Activated CD4-positive, alpha-beta T cell treated with anti-CD3 and anti-CD28 coated beads for 1 hour (primary cell): ENCODE results near the gene WNT7A.

Source experiments
- DNase-seq: peaks from one replicate; pipeline ENCODE4 v3.0.0-alpha.2; 2020

Gene WNT7A

DNA sequence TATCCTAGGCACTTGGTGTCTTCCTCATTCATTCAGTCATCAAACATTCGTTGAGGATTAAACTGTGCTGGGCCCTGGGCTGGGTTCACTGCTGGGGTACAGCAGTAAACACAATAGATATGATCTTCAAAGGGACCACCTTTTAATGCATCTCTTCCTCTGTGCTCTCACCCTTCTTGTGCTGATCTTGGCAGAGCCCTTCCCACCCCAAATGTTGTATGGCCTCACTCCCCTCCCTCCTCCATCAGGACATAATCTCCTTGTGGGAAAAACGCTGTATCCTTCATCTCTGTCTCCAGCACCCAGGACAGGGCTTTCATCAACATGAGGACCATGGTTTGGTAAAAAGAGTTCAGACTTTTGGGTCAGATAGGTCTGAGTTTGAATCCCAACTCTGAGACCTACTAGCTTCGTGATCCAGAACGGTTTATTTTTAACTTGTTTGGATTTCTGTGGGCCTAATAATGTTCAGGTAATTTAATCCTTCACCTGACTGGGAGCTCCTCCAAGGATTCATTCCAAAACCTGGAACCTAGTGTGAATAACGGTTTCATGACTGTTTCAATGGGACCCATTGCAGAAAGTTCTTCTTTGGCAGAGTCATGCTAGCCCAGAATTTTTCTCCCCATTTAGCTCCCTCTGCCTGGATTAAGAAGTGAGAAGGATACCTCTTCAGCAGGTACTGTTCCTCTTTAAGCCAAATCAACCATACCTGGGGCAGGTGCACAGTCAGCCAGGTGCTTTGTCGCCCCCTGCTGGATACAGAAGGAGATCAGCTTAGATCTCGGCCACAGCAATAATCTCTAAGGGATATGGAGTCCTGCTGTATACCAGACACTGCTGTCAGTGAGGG is 5.2 kb upstream of the WNT7A start:
- peak; percentile 54 for DNase-seq

DNA sequence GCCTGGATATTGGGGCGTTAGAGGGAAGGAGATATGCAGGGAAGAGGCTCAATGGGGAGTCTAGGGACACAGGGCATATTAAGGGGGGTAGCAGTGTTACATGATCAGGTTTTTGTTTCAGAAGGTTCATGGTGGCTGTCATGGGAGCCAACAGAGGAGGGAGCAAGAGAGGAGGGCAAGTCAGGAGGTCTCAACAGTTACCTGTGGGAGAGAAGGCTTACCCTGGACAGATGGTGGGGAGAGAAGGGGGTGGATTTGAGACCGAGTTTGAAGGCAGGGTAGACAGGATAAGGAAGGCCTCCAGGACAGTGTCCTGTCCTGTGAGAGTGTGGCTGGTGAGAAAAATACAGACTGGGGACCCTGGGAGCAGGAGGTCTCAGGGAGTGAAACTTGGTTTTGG is 3.8 kb upstream of the WNT7A start:
- no peak for DNase-seq

DNA sequence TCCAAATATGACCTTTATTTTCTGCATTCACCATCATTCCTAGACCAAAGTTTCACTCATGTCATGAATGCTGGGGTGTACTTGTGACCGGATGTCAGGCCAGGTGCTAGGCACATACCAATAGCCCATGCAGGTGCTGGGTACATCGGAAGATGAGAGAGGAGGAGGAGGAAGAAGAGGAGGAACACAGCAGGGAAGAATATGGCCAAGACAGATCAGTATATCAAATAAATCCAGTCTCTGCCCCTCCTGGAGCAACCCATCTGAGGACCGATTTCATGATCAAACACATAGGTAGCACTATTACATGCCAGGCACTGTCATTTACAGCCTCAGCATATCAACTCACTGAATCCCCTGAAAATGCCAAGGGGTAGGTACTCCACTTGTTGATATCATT is 3.0 kb upstream of the WNT7A start:
- DNase-seq = no peak

DNA sequence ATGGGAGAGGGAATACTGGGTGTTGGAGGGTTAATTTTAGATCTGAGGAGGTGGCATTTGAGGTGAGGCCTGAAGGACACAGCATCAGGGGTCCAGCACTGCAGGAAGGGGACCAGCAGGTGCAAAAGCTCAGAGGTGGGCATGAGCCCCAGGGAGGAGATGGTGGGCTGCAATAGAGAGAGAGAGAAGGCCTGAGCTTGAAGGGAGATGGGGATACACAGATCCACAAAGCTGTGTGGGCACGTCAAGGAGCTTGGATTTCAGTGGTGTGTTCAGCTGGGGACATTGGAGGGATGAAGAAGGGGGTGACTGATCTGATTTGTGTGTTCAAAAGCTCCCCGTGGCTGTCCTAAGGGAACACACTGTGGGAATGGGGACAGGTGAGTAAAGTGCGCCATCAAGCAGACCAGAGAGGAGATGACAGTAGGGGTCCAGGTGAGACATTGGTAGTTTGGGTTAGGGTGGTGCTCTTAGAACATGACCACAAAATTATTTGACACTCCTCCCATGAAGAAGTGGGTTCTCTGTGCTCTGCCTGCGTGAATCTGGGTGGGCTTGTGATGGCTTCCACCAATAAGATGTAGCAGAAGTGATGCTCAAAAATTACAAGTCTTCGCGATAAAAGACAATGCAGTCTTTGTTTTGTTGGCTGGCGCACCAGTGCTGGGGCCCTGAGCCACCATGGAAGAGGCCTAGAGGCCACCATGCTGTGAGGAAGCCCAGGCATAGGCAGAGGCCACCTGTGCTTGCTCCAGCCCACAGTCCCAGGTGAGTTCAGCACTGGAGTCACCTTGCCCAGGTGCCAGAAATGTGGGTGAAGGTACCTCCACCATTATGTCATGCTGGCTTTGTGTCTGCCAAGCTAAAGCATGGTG is 1.9 kb upstream of the WNT7A start:
- no peak for DNase-seq

DNA sequence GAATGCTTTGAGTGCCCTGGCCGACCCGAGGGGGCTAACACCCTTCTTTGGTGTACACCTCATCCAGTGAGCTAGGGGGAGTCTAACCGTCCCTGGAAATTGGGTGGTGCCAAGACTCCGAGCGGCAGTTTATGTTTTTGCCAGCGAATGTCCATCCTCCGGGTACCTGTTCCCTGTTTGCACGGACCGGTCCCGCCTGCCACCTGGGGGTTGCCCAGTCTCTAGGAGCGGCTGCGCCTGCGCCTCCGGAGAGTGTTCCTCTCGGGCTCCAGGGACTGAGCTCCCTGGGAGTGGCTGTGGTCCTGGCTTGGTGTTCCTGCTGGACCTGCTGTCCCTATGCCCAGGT is 913 bp upstream of the WNT7A start:
- DNase-seq = no peak

DNA sequence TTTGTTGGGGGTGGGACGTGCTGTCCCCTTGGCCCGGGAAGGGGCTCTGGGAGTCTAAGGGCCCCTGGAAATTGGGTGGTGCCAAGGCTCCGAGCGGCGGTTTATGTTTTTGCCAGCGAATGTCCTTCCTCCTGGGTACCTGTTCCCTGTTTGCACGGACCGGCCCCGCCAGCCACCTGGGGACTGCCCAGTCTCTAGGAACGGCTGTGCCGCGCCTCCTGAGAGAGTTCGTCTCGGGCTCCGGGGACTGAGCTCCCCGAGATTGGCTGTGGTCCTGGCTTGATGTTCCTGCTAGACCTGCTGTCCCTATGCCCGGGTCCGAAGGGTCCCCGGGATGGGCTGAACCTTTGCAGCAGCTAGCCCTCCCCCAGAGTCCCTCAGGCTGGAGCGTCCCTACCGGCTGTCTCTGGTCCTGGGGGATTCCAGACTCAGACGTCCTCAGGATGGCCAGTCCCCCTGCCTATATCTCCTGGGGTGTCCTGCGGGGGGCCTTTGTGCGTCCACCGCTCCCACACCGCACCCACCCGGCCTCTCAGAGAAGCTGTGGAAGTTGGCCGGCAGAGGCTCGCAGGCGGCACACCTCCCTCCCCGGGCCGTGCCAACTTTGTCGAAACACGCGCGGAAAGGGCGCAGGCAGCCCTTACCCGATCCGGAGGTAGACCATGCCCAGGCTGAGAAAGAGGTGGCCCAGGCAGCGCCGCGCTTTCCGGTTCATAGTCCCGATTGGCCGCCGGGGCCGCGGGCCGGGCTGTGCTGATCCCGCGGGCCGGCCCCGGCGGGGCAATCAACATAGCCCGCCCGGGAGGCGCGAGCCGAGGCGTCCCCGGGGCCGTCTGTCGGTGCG is 547 bp downstream of the WNT7A start:
- no peak for DNase-seq

DNA sequence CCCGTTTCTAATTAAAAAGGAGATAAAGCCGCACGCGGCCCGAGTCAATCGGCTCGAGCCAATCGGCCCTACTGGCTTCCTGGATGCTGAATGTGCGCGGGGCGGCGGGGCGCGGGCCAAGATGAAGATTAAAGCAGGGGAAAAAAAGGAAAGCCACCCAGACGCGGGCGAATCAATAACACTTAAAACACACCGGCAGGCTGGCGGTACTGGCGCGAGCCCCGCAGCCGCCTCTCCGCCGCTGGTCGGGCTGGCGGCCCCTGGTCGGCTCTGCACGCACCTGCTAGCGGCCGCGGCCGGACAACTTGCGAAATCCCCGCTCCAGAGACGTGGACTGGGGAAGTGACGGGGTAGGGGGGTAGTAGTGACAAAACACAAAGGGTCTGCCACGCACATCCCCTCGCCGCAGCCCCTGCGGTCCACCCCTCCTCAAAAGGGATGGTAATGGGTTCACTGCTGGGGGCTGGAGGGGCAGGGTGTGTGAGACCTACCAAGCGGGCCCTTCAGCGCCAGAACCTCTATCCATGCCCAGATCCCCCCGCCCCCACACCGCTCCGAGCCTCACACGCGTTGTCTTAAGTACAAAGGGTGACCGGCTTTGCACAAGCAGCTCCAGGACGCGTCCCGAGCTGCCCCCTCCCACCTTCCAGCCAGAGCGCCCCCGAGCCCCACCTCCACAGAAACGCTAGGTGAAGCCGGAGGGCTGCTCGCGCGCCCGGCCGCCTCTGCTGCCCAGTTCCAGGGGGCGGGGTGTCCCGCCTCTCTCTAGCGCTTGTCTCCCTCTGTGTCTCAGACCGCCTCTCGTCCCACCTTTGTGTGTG is 1.4 kb downstream of the WNT7A start:
- DNase-seq = no peak

DNA sequence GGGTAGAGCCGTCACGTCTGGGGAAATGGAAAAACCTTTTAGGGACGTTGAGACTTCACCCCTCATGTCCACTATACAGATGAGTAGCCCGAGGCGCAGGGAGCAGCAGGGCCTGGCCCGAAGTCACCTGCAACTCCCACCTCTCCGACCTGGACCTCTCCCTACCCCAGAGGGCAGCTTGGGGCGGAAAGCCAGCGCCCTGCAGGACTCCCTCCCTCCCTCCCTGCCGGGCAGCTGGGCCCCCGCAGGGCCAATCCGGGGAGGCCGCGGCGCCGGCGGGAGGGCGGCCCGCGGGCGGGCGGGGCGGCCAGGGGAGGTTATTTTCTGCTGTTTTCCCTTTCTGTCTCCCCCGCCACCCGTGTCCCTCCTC is 2.0 kb downstream of the WNT7A start:
- no peak for DNase-seq

DNA sequence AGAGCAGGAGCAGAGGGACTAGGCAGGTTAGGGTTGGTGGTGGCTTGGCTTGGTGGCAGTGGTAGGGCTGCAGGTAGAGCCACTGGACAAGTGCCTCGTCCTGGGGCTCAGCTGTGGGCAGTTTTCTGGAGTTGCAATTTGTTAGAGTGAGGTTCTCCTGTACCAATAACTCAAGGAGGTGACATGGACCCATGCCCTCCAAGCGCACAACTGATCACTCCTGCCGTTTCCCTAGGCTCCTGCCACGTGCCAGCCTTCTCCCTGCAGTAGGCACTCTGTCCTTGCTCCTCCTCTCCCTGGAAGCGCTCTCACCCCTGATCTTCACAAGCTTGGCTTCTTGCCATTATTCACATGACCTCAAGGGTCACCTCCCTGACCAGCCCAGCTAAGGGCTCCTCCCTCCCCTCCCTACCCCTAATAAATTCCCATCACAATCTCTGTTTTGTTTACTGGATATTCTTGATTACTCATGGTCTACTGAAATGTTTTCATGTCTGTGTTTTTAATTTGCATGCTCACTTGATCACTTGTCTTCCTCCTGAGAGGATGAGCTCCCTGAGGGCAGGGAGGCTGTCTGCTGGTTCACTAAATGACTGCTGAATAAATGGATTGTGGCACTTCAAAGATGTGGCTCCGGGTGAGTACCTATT is 3.3 kb downstream of the WNT7A start:
- no peak for DNase-seq

DNA sequence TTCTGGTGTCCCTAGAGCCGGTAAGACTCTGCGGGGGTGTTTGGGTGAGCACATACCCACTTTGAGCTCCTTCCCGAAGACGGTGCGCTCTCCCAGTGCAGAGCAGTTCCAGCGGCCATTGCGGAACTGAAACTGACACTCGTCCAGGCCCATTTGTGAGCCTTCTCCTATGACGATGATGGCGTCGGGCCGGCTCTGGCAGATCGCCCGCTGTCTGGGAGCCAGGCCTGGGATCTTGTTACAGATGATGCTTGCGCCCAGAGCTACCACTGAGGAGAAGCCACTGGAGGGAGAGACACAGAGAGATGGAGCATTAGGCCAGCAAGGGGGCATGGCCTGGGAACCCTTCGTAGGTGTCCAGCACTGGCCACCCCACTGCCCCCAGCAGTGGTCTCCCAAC is 5.0 kb downstream of the WNT7A start:
- DNase-seq = no peak

DNA sequence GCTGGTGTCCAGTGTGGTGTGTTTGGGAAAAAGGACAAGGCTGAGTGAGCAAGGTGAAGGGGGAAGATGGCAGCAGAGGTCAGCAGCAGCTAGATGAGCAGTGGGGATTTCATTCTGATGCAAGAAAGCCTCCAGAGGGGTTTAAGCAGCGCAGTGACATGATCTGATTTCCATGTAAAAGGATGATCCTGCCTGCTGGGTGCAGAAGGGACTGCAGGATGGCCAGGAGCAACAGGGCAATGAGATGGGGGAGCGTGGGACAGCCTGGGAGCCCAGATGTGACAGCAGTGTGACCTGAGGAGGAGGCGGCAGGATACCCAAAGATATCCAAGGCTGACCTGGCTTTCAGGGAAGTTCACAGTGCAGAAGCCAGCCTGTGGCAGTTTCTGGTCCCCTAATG is 6.1 kb downstream of the WNT7A start:
- no peak for DNase-seq

DNA sequence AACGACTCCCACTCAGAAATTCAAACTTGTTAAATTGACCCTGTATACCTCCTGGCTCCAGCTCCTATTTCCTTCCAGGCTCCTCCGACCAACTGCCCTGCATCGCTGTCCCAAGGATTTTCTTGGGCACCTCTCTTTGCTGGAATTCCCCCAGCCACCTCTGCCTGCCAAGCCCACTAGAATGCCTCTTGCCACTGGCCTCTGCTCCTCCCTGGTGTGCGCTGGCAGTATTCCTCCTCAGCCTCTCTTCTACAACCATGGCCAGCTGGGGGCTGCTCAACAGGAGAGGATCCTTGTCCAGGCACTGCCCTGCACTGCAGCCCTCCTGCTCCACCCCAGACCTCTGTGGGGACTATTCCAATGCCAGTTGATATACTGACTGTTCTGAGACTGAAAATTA is 7.4 kb downstream of the WNT7A start:
- no peak for DNase-seq

DNA sequence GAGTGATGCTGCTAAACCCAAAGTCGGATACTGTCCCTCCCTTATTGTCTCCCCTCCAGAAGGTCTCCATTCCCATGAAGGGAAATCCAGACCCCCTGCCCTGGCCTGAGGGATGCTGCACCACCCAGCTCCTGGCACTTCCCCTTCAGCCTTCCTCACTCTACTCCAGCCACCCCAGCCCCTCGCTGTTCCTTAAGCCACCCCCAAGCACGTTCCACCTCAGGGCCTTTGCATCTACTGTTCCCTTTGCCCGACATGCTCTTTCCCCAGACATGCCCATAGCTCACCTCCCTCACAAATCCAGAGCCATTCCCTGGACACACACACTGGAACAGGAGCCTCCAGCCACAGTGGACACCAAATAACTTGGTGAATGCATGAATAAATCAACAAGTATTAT is 8.1 kb downstream of the WNT7A start:
- DNase-seq = no peak

DNA sequence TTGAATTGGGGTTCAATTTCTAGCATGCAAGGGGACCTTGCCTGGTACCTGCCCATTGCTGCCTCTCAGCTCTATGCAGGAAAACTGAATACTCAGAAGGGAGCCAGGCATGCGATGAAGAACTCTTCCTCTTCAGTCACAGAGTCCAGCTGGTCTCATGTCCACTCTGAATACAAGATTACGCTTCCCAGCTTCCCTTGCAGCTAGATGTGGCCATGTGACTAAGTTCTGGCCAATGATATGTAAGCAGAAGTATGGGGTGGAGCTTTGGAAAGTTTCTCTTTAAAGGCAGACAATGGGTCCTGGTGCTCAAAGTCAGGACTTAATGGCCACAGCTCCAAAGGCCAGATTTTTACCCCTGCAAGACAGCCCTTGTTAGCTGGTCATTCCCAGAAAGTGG is 9.0 kb downstream of the WNT7A start:
- no peak for DNase-seq

DNA sequence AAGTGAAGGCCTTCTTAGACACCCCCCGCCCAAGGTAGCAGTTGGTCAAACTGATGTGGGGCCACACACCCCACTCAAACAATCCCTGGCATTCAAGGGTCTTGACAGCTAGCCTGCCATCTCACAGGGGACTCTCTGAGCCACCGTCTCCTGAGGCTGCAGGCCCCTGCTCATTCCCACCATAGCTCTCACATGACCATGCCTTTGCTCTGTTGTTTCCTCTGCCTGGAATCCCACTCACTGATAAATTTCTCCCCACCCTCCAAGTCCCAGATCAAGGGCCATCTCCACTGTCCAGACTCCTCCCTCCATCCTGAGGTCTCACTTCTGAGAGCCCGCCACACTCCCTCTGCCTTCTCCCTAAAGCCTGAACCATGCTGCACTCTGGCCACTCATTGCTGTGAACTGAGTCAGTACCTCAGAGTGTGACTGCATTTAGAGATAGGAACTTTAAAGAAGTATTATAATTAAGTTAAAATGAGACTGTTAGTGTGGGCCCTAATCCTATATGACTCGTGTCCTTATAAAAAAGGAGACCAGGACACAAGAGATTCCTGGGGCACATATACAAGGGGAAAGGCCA is 10.0 kb downstream of the WNT7A start:
- DNase-seq = no peak

DNA sequence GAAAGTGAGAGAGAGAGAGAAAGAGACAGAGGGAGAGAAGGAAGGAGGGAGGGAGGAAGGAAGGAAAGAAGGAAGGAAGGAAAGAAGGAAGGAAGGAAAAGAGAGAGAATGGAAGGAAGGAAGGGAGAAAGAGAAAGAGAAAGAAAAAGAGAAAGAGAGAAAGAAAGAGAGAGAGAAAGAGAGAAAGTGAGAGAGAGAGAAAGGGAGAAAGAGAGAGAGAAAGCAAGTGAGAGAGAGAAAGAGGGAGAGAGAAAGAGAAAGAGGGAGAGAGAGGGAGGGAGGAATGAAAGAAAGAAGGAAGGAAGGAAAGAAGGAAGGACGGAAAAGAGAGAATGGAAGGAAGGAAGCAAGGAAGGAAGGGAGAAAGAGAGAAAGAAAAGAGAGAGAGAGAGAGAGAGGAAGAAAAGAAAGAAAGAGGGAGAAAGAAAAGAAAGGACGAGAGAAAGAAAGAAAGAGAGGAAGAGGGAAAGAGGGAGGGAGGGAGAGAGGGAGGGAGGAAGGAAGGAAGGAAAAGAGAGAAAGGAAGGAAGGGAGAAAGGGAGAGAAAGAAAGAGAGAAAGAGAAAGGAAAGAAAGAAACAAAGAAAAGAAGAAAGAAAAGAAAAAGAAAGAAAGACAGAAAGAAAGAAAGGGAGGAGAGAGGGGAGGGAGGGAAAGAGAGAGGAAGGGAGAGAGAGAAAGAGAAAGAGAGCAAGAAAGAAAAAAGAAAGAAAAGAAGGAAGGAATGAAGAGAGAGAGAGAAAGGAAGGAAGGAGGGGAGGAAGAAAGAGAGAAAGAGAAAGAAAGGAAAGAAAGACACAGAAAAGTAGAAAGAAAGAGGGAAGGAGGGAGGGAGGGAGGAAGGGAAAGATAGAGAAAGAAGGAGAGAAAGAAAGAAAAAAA is 10.8 kb downstream of the WNT7A start:
- DNase-seq = no peak

DNA sequence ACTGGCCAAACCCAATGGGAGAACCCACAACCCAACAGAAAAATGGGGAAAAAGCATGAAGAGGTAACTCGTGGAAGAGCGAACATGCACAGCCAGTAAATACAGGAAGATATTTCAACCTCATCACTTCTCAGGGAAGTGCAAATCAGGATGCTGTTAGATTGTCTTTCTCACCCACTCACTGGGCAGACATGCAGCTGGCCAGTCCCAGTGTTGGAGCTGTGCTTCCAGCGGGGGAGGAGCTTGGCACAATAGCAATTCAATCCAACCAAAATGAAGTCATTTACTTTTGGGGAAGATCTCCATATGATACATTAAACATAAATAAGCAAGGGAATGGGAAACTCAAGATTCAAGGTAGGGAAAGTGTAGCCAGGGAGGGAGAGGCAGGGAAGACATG is 12.1 kb downstream of the WNT7A start:
- no peak for DNase-seq

DNA sequence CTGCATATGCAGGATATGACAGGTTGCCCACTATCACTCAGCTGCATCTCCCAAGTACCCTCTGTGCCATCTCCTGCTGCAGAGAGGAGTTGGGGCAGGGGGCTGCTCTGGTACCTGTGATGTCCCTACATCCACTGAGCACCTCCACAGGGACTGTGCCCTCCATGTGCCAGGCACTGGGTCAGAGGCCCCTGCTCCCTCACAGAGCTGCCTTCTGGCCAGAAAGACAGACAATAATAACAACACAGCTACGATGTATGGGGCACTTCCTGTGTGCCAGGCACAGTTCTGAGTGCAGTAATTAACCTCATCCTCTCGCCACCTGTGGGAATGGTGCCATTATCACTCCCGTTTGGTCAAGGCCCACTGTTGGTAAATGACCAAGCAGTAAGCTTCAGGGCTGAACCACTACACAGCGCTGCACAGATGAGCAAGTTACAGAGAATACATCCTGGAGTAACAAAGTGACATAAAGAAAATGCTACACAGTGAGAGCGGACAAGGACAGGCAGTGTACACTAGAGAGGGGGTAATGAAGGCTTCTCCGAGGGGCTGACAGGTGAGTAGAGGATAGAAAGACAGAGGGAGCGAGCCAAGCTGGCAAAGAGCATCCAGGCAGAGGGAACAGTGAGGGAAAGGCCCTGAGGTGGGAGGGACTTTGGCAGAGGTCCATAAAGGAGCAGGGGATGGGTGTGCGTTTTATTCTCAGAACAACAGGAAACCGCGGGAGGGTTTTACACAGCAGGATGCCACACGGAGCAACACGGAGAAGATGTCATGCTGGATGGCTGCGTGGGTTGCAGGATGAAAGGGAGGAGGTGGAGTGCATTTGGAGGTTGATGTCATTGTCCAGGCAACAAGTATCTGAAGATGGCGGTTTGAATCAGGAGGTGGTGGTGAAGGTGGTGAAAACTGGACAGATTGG is 13.6 kb downstream of the WNT7A start:
- peak; percentile 17 for DNase-seq

DNA sequence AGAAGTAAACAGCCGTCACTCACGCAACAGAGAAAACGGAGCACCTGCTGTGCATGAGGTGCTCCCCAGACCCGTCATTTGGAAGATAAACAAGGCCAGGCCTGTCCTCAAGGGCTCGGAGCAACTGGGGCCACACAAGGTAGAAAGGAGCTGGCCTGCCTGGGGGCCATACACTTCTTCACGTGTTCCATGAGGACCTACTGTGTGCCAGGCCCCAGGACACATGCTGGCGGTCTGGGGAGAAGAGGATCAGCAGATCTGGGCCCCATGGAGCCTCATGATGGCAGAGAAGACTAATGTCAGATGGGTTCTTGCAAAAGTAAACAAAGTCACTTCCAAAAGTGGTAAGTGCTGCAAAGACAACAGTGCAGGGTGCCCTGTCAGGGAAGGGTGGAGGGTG is 14.3 kb downstream of the WNT7A start:
- DNase-seq = no peak
